HG03108 (cell line): ENCODE results near the gene MPHOSPH6.
"Not testable (repeated sequence)": the region's sequence is repeated elsewhere in the genome, so short reads cannot be mapped to it uniquely, and the experiment has no call there.

ENCODE experiments used
- ATAC-seq: cut with Tn5 transposase; IDR thresholded peaks from one replicate; pipeline ENCODE4 v1.9.1; 2021; ENCODE audit warnings: moderate library complexity; ENCODE audit not compliant: unreplicated experiment

The MPHOSPH6 gene

GRCh38 chr16:82176204-82176603, 6.2 kb upstream of the MPHOSPH6 start:
- no peak for ATAC-seq

GRCh38 chr16:82175627-82176026, 5.6 kb upstream of the MPHOSPH6 start:
- ATAC-seq, result no peak

- ATAC-seq, result no peak
These were observed 2.4 kb downstream of the MPHOSPH6 start for GRCh38 chr16:82167670-82168069.

GRCh38 chr16:82160226-82160625, 9.8 kb downstream of the MPHOSPH6 start:
- no peak for ATAC-seq

- no peak for ATAC-seq
These were observed 12.2 kb downstream of the MPHOSPH6 start for GRCh38 chr16:82157836-82158235.

GRCh38 chr16:82157534-82157812, 12.6 kb downstream of the MPHOSPH6 start:
- ATAC-seq, result no peak

- ATAC-seq, result no peak
These were observed 13.1 kb downstream of the MPHOSPH6 start for GRCh38 chr16:82156761-82157533.

- no peak for ATAC-seq
These were observed 17.3 kb downstream of the MPHOSPH6 start for GRCh38 chr16:82152641-82153112.

GRCh38 chr16:82152196-82152595, 17.8 kb downstream of the MPHOSPH6 start:
- no peak for ATAC-seq

GRCh38 chr16:82150549-82150948, 19.5 kb downstream of the MPHOSPH6 start:
- ATAC-seq, result no peak

GRCh38 chr16:82149536-82149935, 20.5 kb downstream of the MPHOSPH6 start:
- no peak for ATAC-seq

- ATAC-seq, result no peak
These were observed 22.5 kb downstream of the MPHOSPH6 start for GRCh38 chr16:82147546-82147945.

- ATAC-seq, result no peak
These were observed 23.1 kb downstream of the MPHOSPH6 start for GRCh38 chr16:82146957-82147356.

- no peak for ATAC-seq
These were observed 23.5 kb downstream of the MPHOSPH6 start for GRCh38 chr16:82146556-82146955.

GRCh38 chr16:82139286-82139571, 30.8 kb downstream of the MPHOSPH6 start:
- ATAC-seq, result not testable (repeated sequence)

- no peak for ATAC-seq
These were observed 31.3 kb downstream of the MPHOSPH6 start for GRCh38 chr16:82138478-82139285.

GRCh38 chr16:82137822-82138167, 32.2 kb downstream of the MPHOSPH6 start:
- ATAC-seq, result no peak

GRCh38 chr16:82136956-82137821, 32.8 kb downstream of the MPHOSPH6 start:
- ATAC-seq, result no peak

GRCh38 chr16:82135844-82136243, 34.2 kb downstream of the MPHOSPH6 start:
- ATAC-seq, result no peak

- ATAC-seq, result no peak
These were observed 35.2 kb downstream of the MPHOSPH6 start for GRCh38 chr16:82134846-82135245.

- ATAC-seq, result no peak
These were observed 36.2 kb downstream of the MPHOSPH6 start for GRCh38 chr16:82133798-82134197.

GRCh38 chr16:82129881-82130280, 40.1 kb downstream of the MPHOSPH6 start:
- ATAC-seq, result no peak
